Mucosa of rectum (tissue), 2 donors: Measurements from ENCODE around the gene HPRT1.

ENCODE experiments used
- H3K27ac ChIP-seq, 2 donors: one replicate each; pipeline ENCODE4 v1.7.0; 2013; ENCODE audit warnings: inconsistent platforms in 2 of 2, low read depth in 2 of 2, low read length in 2 of 2
- H3K27me3 ChIP-seq, 2 donors: one replicate each; pipeline ENCODE4 v1.7.0; 2013; ENCODE audit warnings: low read length in 2 of 2; ENCODE audit not compliant: control insufficient read depth in 2 of 2, insufficient read depth in 2 of 2
- H3K36me3 ChIP-seq, 2 donors: one replicate each; pipeline ENCODE4 v1.7.0; 2013; ENCODE audit warnings: low read length in 2 of 2; ENCODE audit not compliant: control insufficient read depth in 2 of 2, insufficient read depth in 2 of 2
- H3K4me1 ChIP-seq, 2 donors: one replicate each; pipeline ENCODE4 v1.7.0; 2013; ENCODE audit warnings: low read length in 2 of 2, mild to moderate bottlenecking in 1 of 2; ENCODE audit not compliant: control insufficient read depth in 2 of 2, insufficient read depth in 2 of 2
- H3K4me3 ChIP-seq, 2 donors: one replicate each; pipeline ENCODE4 v1.7.0; 2013; ENCODE audit warnings: low read length in 2 of 2
- H3K9ac ChIP-seq, 2 donors: one replicate each; pipeline ENCODE4 v1.7.0; 2013; ENCODE audit warnings: low read length in 2 of 2, low read depth in 1 of 2, mild to moderate bottlenecking in 1 of 2
- H3K9me3 ChIP-seq, 2 donors: one replicate each; pipeline ENCODE4 v1.7.0; 2013; ENCODE audit warnings: low read length in 2 of 2; ENCODE audit not compliant: control insufficient read depth in 2 of 2
- donor health status: healthy.
- donor health status: Normal muscosa, but diverticular disease.

Gene HPRT1, protein sequence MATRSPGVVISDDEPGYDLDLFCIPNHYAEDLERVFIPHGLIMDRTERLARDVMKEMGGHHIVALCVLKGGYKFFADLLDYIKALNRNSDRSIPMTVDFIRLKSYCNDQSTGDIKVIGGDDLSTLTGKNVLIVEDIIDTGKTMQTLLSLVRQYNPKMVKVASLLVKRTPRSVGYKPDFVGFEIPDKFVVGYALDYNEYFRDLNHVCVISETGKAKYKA

DNA sequence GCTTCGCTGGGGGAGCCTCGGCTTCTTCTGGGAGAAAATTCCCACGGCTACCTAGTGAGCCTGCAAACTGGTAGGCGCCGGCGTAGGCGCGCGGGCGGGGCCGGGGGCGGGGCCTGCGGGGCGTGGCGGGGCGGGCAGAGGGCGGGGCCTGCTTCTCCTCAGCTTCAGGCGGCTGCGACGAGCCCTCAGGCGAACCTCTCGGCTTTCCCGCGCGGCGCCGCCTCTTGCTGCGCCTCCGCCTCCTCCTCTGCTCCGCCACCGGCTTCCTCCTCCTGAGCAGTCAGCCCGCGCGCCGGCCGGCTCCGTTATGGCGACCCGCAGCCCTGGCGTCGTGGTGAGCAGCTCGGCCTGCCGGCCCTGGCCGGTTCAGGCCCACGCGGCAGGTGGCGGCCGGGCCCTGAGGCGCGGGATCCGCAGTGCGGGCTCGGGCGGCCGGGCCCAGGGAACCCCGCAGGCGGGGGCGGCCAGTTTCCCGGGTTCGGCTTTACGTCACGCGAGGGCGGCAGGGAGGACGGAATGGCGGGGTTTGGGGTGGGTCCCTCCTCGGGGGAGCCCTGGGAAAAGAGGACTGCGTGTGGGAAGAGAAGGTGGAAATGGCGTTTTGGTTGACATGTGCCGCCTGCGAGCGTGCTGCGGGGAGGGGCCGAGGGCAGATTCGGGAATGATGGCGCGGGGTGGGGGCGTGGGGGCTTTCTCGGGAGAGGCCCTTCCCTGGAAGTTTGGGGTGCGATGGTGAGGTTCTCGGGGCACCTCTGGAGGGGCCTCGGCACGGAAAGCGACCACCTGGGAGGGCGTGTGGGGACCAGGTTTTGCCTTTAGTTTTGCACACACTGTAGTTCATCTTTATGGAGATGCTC, at the start of gene HPRT1:
TSS of gene HPRT1 (plus strand) at position 161 of the 857 bp plus-strand sequence. CDS start at position 308, 147 bp downstream.
- peak within 1 kb of the TSS; percentile 60 to 72 for H3K9ac ChIP-seq

DNA sequence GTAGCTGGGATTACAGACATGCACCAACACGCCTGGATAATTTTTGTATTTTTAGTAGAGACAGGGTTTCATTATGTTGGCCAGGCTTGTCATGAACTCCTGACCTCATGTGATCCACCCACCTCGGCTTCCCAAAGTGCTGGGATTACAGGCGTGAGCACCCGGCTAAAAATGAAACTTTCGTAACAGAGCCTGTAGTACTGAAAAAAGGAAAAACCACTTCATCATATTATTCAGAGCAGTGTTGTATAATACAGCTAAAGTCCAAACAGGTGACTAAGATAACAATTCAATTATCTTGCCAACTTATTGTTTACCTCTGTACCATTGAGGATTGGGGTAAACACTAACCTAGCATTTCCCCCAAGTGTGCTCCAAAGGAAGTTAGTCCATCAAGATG, 43.9 kb upstream of the HPRT1 start:
- Histone ChIP-seq H3K36me3 (peaks cover 5 to 6% of the 10 kb centered on the region in 2 donors), H3K27ac (no peak overlapping the region), H3K4me1 (peaks cover 0 to 5% of the 10 kb centered on the region in 2 donors), H3K9me3 (no peaks in the 10 kb centered on the region), H3K27me3 (no peaks in the 10 kb centered on the region), H3K9ac (peak overlapping the region in 1 of 2 donors; percentile 6), H3K4me3 (no peak overlapping the region)

More for the DNA sequence above, at the start of gene HPRT1:
- Histone ChIP-seq H3K9me3 (no peaks in the 10 kb centered on the region), H3K27ac (peak within 1 kb of the TSS; percentile 65 to 67), H3K36me3 (no peaks in the 10 kb centered on the region), H3K27me3 (no peaks in the 10 kb centered on the region), H3K4me3 (peak within 1 kb of the TSS; percentile 67), H3K4me1 (peaks cover 0 to 2% of the 10 kb centered on the region in 2 donors)

DNA sequence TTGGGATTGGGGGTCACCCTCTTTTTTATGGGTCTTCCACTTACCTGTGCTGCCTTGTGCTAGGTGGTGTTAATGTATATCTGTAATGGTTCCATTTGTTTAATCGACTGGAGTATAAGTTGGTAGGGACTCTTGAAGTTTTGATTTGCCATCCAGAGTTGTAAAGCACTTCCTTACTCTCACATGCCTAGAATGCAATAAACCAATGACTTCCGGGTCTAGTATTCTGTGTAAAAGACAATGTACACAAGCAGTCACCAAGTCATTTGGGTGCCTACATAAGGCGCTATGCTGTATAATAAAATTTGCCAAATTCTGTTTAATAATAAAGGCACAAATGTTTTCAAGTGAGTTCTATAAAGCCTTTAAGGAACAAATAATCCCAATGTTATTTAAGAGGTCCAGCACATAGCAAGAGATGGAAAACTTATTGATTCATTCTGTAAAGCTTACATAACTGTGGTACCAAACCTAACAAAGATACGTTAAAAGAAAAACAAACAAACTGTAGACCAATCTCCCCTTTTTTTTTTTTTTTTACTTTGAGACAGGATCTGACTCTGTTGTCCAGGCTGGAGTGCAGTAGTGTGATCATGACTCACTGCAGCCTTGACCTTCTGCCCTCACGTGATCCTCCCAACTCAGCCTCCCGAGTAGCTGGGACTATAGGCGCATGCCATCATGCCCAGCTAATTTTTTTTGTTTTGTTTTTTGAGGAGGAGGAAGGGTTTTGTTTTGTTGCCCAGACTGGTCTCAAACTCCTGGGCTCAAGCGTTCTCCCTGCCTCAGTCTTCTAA, 41.5 kb upstream of the HPRT1 start:
- Histone ChIP-seq H3K27me3 (no peaks in the 10 kb centered on the region), H3K9ac (no peak overlapping the region)

DNA sequence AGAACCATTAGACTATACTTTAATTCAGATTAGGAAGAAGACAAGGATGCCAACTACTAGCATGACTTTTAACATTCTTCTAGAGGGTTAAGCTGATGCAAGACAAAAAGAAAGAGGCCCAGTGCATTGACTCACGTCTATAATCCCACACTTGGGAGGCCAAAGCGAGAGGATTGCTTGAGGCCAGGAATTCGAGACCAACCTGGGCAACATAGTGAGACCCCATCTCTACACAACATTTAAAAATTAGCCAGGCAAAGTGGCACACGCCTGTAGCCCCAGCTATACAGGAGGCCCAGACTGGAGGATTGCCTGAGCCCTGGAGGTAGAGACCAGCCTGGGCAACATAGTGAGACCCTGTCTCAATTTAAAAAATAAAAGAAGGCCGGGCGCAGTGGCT, 40.2 kb upstream of the HPRT1 start:
- H3K4me1 ChIP-seq, result peaks cover 0 to 5% of the 10 kb centered on the region in 2 donors
- H3K9ac ChIP-seq, result no peak overlapping the region
- no peak overlapping the region for H3K27ac ChIP-seq
- H3K27me3 ChIP-seq, result no peaks in the 10 kb centered on the region
- no peak overlapping the region for H3K4me3 ChIP-seq
- no peaks in the 10 kb centered on the region for H3K9me3 ChIP-seq
- peaks cover 5 to 6% of the 10 kb centered on the region in 2 donors for H3K36me3 ChIP-seq

More for the DNA sequence above, 41.5 kb upstream of the HPRT1 start:
- Histone ChIP-seq H3K36me3 (peaks cover 5 to 6% of the 10 kb centered on the region in 2 donors), H3K4me3 (no peak overlapping the region), H3K4me1 (peaks cover 0 to 5% of the 10 kb centered on the region in 2 donors), H3K27ac (no peak overlapping the region), H3K9me3 (no peaks in the 10 kb centered on the region)

DNA sequence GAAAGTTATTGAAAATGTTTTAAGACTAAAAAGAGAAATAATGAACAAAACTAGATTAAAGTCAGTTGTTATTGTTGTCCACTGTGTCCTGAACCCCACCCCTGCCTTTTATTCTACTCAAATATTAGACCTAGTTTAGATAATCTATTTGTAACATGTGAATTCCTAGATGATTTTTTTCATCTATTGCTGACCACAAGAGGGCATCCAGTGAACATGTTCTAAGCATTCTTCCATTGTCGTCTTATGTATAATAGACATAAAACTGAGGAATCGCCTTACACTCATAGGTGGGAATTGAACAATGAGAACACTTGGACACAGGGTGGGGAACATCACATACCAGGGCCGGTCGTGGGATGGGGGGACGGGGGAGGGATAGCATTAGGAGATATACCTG, 36.4 kb upstream of the HPRT1 start:
- H3K4me1 ChIP-seq, result peaks cover 0 to 2% of the 10 kb centered on the region in 2 donors
- H3K4me3 ChIP-seq, result no peak overlapping the region
- H3K27me3 ChIP-seq, result no peaks in the 10 kb centered on the region
- H3K27ac ChIP-seq, result no peak overlapping the region
- no peak overlapping the region for H3K9ac ChIP-seq
- no peaks in the 10 kb centered on the region for H3K9me3 ChIP-seq
- H3K36me3 ChIP-seq, result peaks cover 0 to 4% of the 10 kb centered on the region in 2 donors

DNA sequence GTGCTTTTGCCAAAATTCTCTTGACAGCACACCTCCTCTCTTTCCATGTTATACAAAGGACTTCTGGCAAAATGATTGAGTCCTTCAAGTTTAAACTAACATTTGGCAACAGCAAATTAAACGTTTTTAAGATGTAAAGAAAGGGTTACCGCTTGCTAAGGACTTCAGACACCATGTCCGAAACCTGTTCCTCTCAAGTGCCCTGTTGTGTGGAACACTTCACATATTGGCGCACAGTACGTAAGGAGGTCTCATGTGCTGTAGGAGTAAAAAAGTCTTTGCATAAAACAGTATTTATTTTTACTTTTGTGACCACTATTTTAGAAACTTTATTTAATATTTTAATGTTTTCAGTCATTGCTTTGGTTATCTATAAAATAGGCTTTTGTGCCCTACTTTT, 33.7 kb upstream of the HPRT1 start:
- Histone ChIP-seq H3K27me3 (no peaks in the 10 kb centered on the region), H3K27ac (no peak overlapping the region), H3K9me3 (no peaks in the 10 kb centered on the region), H3K4me3 (no peak overlapping the region), H3K36me3 (peaks cover 2 to 3% of the 10 kb centered on the region in 2 donors), H3K9ac (no peak overlapping the region), H3K4me1 (no peaks in the 10 kb centered on the region)

DNA sequence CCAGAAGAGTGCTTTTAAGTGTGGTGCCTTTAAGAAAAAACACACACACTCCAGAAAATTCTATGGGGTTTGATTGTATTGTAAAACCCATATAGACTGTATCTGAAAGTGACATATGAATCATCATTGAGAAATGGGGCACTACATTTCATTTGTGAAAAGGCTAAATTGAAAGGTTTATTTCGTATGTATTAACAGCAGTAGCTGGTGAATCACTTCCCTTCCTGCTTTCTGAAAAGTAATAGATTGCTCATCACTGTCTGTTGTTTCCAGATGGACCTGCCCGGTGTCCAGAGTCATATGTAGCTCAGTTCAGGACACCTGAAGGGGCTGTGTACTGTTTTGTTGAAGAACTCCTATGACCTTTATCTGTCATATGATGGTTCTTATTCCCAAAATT, 28.1 kb upstream of the HPRT1 start:
- Histone ChIP-seq H3K27ac (no peak overlapping the region), H3K36me3 (peaks cover 3 to 5% of the 10 kb centered on the region in 2 donors), H3K9ac (no peak overlapping the region), H3K4me1 (no peaks in the 10 kb centered on the region), H3K27me3 (no peaks in the 10 kb centered on the region), H3K9me3 (no peaks in the 10 kb centered on the region), H3K4me3 (no peak overlapping the region)

DNA sequence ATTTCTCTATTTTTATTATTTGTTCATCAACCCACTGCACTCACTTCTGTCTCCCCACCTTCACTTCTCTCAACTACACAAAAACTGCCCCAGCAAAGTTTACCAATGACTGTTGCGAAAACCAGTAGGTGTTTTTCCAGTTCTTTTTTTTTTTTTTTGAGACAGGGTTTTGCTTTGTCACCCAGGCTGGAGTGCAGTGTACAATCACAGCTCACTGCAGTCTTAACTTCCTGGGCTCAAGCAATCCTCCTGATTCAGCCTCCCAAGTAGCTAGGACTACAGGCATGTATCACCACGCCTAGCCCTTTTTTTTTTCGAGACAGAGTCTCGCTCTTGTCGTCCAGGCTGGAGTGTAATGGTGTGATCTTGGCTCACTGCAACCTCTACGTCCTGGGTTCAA, 24.1 kb upstream of the HPRT1 start:
- Histone ChIP-seq H3K27ac (no peak overlapping the region), H3K4me1 (no peaks in the 10 kb centered on the region), H3K27me3 (no peaks in the 10 kb centered on the region), H3K9me3 (no peaks in the 10 kb centered on the region), H3K36me3 (peaks cover 2 to 3% of the 10 kb centered on the region in 2 donors), H3K9ac (no peak overlapping the region), H3K4me3 (no peak overlapping the region)

DNA sequence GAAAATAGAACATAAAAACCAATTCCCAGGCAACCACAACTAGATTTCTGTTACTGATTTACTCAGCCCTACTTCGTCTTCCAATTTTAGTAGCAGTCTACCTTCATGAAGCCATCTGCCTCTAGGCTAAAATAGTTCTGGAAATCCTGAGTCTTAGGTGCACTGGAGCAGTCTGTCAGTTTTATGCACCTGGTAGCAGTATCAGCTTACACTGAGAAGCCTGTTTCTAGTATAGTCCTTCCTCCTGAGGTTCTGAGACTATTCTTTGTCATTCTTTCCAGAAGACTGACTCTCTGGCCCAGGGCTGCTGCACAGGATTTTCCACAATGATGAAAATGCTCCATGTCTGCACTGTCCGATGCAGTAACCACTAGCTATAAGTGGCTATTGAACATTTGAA, 16.9 kb upstream of the HPRT1 start:
- Histone ChIP-seq H3K9me3 (no peaks in the 10 kb centered on the region), H3K27ac (no peak overlapping the region), H3K4me1 (no peaks in the 10 kb centered on the region), H3K36me3 (no peaks in the 10 kb centered on the region), H3K27me3 (no peaks in the 10 kb centered on the region), H3K4me3 (no peak overlapping the region), H3K9ac (no peak overlapping the region)

DNA sequence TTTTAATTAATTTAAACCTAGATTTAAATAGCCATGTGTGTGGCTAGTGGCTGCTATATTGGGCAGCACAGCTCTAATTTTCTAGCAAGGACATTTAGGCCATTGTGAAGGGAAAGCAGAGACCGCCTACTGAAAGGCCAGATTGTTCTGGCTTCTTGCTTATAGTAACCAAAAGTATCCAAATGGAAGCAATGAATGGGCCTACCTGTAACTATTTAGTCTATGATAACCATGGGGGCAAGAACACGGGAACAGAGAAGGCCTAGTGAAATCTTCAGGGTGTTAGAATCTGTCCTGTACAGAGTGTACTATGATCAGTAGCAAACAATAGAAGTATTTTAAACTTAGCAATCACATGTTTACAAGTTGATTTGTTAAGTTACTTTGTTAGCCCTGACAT, 16.5 kb upstream of the HPRT1 start:
- Histone ChIP-seq H3K4me3 (no peak overlapping the region), H3K4me1 (no peaks in the 10 kb centered on the region), H3K27me3 (no peaks in the 10 kb centered on the region), H3K27ac (no peak overlapping the region), H3K36me3 (no peaks in the 10 kb centered on the region), H3K9me3 (no peaks in the 10 kb centered on the region), H3K9ac (no peak overlapping the region)
